Measurements from ENCODE around the gene SCYL2. TPM values are rescaled to one million over a fixed set of nuclear protein-coding genes. Genes with fewer than 3 reads are reported as not detected.

The SCYL2 gene
- total and polyA plus RNA-seq, 4 donors: 10.0 to 32.5 (median 18.9) TPM

GRCh38 chr12:100253437-100253836 is 13.5 kb upstream of the SCYL2 start:
- Histone ChIP-seq H3K27me3 (ENCODE audit: control insufficient read depth in 4 of 4, insufficient read depth in 4 of 4, low read length in 3 of 4) (no peaks in the 10 kb centered on the region), H3K4me1 (ENCODE audit: control insufficient read depth in 4 of 4, insufficient read depth in 4 of 4, low read length in 3 of 4) (peaks cover 9 to 22% (median 22%) of the 10 kb centered on the region in 4 donors), H3K4me3 (ENCODE audit: low read depth in 1 of 3, low read length in 3 of 3) (no peak overlapping the region), H3K9me3 (ENCODE audit: control insufficient read depth in 4 of 4, low read length in 3 of 4) (no peaks in the 10 kb centered on the region), H3K9ac (ENCODE audit: low read depth in 1 of 2, low read length in 2 of 2) (no peak overlapping the region), H3K36me3 (ENCODE audit: control insufficient read depth in 4 of 4, insufficient read depth in 3 of 4, low read depth in 1 of 4, low read length in 3 of 4) (no peaks in the 10 kb centered on the region), H3K27ac (ENCODE audit: low read depth in 1 of 2, low read length in 2 of 2) (no peak overlapping the region)
- 45% methylated on average over 1 of the region's 1 CpG for WGBS
- DNase-seq (ENCODE audit: low spot score): no peak
- peak; percentile 34 for TF ChIP-seq YY1 (IDR thresholded peaks at IDR 0.05)
- no peak for TF ChIP-seq GABPA (IDR thresholded peaks at IDR 0.05 in 1 of 2, conservative IDR thresholded peaks at IDR 0.05 in 1 of 2)

GRCh38 chr12:100254876-100255275 is 12.1 kb upstream of the SCYL2 start:
- 97% methylated on average over 1 of the region's 1 CpG for WGBS
- H3K27me3 ChIP-seq (ENCODE audit: control insufficient read depth in 4 of 4, insufficient read depth in 4 of 4, low read length in 3 of 4): no peaks in the 10 kb centered on the region
- no peak overlapping the region for H3K27ac ChIP-seq (ENCODE audit: low read depth in 1 of 2, low read length in 2 of 2)
- peaks cover 9 to 22% (median 22%) of the 10 kb centered on the region in 4 donors for H3K4me1 ChIP-seq (ENCODE audit: control insufficient read depth in 4 of 4, insufficient read depth in 4 of 4, low read length in 3 of 4)
- DNase-seq (ENCODE audit: low spot score): no peak
- TF ChIP-seq RAD21 (IDR thresholded peaks at IDR 0.05) (no peak), YY1 (IDR thresholded peaks at IDR 0.05) (no peak), HNF4A (conservative IDR thresholded peaks at IDR 0.05) (no peak), EGR1 (IDR thresholded peaks at IDR 0.05; ENCODE audit: low read depth in 2 of 2) (no peak), CTCF (IDR thresholded peaks at IDR 0.05; ENCODE audit: low read depth, low read length, missing input control) (no peak), JUND (IDR thresholded peaks at IDR 0.05) (no peak), RXRA (IDR thresholded peaks at IDR 0.05) (no peak)
- TF ChIP-seq, protein P1, sequence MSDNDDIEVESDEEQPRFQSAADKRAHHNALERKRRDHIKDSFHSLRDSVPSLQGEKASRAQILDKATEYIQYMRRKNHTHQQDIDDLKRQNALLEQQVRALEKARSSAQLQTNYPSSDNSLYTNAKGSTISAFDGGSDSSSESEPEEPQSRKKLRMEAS (IDR thresholded peaks at IDR 0.05): no peak
- TF ChIP-seq, protein P2, sequence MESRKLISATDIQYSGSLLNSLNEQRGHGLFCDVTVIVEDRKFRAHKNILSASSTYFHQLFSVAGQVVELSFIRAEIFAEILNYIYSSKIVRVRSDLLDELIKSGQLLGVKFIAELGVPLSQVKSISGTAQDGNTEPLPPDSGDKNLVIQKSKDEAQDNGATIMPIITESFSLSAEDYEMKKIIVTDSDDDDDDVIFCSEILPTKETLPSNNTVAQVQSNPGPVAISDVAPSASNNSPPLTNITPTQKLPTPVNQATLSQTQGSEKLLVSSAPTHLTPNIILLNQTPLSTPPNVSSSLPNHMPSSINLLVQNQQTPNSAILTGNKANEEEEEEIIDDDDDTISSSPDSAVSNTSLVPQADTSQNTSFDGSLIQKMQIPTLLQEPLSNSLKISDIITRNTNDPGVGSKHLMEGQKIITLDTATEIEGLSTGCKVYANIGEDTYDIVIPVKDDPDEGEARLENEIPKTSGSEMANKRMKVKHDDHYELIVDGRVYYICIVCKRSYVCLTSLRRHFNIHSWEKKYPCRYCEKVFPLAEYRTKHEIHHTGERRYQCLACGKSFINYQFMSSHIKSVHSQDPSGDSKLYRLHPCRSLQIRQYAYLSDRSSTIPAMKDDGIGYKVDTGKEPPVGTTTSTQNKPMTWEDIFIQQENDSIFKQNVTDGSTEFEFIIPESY (IDR thresholded peaks at IDR 0.05): no peak
- TF ChIP-seq, protein P3, sequence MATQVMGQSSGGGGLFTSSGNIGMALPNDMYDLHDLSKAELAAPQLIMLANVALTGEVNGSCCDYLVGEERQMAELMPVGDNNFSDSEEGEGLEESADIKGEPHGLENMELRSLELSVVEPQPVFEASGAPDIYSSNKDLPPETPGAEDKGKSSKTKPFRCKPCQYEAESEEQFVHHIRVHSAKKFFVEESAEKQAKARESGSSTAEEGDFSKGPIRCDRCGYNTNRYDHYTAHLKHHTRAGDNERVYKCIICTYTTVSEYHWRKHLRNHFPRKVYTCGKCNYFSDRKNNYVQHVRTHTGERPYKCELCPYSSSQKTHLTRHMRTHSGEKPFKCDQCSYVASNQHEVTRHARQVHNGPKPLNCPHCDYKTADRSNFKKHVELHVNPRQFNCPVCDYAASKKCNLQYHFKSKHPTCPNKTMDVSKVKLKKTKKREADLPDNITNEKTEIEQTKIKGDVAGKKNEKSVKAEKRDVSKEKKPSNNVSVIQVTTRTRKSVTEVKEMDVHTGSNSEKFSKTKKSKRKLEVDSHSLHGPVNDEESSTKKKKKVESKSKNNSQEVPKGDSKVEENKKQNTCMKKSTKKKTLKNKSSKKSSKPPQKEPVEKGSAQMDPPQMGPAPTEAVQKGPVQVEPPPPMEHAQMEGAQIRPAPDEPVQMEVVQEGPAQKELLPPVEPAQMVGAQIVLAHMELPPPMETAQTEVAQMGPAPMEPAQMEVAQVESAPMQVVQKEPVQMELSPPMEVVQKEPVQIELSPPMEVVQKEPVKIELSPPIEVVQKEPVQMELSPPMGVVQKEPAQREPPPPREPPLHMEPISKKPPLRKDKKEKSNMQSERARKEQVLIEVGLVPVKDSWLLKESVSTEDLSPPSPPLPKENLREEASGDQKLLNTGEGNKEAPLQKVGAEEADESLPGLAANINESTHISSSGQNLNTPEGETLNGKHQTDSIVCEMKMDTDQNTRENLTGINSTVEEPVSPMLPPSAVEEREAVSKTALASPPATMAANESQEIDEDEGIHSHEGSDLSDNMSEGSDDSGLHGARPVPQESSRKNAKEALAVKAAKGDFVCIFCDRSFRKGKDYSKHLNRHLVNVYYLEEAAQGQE (IDR thresholded peaks at IDR 0.05): no peak
- H3K9me3 ChIP-seq (ENCODE audit: control insufficient read depth in 4 of 4, low read length in 3 of 4): no peaks in the 10 kb centered on the region
- H3K4me3 ChIP-seq (ENCODE audit: low read depth in 1 of 3, low read length in 3 of 3): no peak overlapping the region
- no peak overlapping the region for H3K9ac ChIP-seq (ENCODE audit: low read depth in 1 of 2, low read length in 2 of 2)
- no peaks in the 10 kb centered on the region for H3K36me3 ChIP-seq (ENCODE audit: control insufficient read depth in 4 of 4, insufficient read depth in 3 of 4, low read depth in 1 of 4, low read length in 3 of 4)

Data from liver (tissue), 9 donors.